Hematopoietic multipotent progenitor cell treated with erythropoietin and hydrocortisone succinate and interleukin-3 and kit ligand, for 17 days (in vitro differentiated cells): ENCODE data around the gene NDUFA13.

Experiments used
- DNase-seq: peaks from one replicate; pipeline ENCODE4 v3.0.0-alpha.2; 2015; ENCODE audit warnings: low spot score

NDUFA13 gene

DNA sequence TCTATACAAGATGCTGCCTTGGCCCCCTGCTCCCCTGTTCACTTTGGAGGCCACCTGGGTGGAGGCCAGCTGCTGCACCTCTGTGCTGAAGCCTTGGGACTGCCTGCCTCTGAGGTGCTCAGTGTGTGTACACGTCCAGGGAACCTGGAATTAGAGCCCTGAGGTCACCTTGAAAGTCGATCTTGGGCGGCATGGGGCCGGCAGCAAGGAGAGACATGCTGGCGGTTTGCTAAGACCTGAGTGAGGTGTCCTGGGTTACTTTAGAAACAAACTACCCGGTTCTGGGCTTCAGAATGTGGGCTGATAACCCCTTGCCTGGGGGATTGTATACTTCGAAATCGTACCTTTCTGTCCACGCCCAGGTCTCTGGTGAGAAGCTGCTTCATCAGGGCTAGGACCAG, 26.2 kb upstream of the NDUFA13 start:
- no peak for DNase-seq

DNA sequence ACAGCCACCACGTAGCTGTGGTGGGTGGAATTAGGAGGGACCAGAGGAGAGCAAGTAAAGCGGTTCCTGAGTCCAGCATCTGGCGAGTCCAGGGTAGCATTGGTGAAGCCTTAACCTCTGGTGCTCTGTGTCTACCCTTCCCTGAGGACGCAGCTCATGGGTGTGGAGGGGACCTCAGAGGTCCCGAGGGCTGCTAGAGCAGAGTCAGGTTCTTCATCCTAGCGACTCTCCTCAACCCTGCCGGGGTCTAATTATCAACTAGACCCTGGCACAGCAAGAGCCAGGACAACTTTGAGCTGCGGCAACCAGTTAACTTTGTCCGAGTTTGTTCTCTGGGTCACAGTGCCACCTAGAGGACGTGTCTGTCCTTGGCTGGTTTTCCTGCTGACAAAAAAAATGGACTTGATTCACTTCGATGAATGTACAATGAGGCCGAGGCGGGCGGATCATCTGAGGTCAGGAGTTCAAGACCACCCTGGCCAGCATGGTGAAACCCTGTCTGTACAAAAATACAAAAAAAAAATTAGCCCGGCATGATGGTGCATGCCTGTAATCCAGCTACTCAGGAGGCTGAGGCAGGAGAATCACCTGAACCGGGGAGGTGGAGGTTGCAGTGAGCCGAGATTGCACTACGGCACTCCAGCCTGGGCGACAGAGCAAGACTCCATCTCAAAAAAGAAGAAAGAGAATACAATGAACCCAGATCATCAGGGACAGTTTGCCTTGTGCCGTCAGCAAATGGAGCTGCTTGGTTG, 25.6 kb upstream of the NDUFA13 start:
- DNase-seq, result peak; percentile 92

DNA sequence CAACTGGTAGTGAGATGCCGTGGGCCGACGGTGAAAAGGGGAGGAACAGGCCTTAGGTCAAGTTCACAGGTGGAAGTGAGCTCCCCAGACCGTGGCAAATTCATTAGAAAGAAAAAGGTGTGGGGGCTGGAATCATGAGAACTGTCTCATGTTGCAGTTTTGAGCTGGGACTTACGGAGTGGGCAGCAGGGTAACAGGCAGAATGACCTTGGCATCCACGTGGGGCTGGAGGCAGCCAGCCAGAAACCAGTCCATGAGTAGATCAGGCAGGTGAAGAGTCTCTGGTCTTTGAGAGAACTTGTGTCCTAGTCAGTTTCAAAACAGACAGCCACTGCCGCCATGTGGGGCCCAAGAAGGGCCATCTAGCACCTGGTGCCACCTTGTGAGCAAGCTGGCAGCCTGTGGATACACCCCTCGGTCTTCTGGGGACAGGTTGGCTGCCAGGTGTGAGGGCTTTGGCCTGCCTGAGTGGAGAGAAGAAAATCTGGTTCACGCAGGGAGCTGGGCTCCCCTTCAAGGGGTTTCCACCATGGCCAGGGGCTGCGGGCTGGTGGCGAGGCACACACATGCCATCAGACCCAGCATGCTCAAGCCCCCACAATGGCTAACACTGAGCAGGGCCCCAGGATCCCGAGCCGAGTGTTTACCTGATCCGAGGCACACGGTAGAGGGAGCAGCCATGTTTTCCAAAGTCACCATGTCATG, 24.6 kb upstream of the NDUFA13 start:
- DNase-seq, result no peak

DNA sequence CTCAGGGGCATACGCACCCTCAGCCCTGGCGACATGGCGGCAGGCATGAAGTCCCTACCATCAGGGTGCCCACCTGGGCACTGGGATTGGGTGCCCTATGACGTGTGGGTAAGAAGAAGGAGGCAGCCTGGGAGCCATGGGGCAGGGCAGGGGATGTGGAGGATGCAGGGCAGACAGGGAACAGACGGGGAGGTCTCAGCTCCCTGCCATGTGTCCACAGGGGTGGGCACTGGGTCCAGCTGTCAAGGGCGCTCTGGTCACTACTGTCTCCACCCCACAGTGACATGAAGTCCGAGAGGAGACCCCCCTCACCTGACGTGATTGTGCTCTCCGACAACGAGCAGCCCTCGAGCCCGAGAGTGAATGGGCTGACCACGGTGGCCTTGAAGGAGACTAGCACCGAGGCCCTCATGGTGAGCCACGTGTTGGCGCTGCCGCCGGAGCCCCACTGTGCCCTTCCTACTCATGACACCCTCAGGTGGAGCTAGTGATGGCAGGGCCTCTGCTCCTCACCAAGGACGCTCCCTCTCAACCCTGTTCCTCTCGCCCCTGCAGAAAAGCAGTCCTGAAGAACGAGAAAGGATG, 23.9 kb upstream of the NDUFA13 start:
- DNase-seq, result no peak

DNA sequence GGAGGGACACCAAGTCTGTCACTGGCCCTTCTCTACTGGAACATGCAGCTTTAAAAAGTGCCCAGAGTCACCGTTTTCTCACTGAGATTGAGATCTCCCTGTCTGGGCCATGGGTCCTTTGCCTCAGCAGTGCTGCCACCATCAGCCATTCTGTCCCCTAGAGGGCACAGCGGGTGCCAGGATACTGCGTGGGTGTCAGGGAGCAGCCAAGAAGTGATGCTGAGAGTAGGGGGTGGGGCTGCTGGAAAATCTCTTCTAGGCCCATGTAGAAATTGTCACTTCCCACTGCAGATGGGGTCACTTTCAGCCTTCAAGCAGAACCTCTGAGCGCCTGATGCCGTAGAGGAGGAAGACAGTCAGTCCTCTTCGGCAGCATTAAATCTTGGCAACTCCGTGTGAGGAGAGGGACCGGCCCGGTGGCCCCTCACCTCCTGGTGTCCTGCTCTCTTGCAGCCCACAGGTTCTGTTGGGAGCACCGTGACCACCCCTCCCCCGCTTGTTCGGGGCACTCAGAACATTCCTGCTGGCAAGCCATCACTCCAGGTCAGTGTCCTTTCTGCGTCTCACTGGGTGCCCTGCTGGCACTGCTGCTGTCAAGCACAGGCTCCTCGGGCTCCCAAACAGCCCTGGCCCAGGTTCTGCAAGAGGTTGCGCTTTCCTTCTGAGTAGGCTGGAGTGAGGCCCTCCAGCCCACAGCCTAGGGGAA, 22.0 kb upstream of the NDUFA13 start:
- no peak for DNase-seq

DNA sequence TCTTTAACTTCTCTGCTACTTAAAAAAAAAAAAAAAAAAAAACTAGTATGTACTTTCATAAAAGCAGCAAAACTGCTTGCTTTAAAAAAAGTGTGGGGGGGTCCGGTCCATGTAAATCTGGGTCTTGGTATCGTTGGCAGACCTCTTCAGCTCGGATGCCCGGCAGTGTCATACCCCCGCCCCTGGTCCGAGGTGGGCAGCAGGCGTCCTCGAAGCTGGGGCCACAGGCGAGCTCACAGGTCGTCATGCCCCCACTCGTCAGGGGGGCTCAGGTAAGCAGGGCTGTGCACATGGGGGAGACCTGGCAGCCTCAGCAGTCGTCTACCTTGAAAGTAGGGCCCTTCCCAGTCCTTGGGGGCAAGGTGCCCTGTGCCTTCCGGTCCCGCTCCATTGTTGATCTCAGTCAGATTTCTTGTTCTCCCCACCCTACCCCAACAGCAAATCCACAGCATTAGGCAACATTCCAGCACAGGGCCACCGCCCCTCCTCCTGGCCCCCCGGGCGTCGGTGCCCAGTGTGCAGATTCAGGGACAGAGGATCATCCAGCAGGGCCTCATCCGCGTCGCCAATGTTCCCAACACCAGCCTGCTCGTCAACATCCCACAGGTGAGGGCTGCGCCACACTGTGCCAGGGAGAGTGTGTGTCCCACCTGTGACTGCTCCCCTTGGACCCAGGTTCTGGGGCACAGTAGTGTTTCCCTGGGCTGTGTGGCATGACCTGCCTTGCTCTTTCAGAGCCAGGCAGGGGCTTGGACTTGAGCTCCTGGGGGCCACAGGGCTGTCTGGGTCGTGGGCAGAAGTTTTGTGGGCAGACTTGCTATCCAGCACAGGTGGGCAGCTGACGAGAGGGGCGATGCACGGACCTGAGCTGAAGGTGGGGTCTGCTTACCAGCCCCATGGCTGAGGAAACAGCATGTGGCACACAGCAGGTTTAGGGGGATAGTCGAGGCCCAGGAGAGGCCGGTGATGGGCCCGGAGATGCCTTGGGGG, 20.1 kb upstream of the NDUFA13 start:
- DNase-seq, result no peak

DNA sequence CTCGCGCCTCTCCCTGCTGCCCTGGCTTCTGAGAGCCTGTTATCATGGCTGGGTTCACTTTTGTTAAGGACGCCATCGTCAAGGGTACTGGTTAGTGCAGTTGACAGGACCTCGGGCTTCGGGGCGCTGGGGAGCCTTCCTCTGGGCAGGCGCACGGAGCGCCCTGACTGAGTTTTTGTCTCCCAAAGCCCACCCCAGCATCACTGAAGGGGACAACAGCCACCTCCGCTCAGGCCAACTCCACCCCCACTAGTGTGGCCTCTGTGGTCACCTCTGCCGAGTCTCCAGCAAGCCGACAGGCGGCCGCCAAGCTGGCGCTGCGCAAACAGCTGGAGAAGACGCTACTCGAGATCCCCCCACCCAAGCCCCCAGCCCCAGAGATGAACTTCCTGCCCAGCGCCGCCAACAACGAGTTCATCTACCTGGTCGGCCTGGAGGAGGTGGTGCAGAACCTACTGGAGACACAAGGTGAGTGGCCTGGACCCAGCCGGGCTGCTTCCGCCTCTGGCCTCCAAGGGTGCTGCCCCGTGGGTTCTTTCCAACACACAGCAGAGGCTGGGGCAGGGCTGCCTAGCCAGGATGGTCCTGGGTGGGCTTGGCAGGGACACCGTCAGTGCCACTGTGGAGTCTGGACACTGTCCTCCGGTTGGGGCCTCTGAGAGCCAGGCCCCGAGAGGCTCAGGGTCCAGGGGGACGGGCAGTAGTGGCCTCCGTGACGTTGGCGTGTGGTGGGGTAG, 17.6 kb upstream of the NDUFA13 start:
- DNase-seq, result no peak

DNA sequence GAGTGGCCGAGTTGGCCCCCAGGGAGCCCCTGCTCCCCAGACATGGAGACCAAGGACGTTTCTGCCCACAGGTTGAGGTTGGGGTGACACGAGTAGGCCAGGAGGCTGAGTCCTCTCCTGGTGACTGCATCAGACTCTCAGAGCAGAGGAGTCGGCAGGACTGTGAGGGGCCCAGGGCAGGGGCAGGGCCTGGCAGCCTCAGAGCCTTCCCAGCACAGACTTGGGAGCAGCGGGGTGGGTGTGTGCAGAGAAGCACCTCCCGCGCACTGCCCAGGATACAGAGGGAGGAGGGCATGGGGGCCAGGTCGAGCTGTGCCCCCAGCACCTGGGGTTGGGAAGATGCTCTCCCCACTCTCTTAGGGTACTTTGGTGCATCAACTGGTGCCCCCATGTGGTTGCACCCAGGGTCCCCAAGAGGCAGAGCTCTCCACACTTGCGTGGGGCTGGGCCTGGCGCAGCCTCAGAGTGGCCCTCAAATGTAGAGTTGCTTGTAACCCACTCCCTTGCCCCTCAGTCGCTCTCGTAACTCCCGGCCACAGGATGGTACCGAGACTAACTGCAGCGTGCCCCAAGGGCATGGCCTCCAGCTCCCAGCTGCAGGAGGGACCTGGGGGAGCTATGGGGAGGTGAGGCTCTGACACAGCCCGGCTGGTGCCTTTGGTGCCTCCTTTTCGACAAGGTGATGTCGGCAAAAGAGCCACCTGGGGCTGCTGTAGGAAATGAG, 16.6 kb upstream of the NDUFA13 start:
- no peak for DNase-seq

DNA sequence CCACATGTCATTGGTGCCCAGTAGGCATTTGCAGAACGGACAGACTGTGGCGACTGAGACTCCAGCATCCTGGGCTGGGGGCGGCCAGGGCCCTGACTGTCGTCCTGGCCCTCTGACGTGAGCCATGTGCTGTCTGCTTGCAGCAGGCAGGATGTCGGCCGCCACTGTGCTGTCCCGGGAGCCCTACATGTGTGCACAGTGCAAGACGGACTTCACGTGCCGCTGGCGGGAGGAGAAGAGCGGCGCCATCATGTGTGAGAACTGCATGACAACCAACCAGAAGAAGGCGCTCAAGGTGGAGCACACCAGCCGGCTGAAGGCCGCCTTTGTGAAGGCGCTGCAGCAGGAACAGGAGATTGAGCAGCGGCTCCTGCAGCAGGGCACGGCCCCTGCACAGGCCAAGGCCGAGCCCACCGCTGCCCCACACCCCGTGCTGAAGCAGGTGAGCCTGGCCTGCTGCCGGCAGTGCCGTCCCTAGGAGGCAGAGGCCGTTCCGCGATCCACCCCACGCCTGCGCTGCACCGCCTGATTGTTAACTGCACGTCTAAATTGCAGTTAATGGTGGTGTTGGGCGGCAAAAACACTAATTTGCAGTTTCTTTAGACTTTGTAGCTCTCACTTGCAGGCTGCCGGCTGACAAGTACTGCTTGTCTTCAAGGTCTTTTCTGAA, 14.9 kb upstream of the NDUFA13 start:
- no peak for DNase-seq

DNA sequence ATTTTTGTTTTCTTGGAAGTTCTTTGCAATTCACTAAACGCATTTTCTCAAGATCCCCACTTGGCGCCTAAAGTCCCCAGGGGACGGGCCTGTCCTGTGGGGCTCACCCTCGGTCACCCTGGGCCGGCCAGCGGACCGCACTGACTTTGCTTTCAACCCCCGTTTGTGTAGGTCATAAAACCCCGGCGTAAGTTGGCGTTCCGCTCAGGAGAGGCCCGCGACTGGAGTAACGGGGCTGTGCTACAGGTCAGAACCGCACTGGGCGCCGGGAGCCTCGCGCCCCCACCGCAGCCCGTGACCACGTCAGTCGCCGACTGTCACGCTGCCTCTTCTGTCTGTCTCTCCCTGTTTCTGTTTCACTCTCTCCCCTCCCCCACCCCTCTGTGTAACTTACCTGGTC, 14.2 kb upstream of the NDUFA13 start:
- no peak for DNase-seq

DNA sequence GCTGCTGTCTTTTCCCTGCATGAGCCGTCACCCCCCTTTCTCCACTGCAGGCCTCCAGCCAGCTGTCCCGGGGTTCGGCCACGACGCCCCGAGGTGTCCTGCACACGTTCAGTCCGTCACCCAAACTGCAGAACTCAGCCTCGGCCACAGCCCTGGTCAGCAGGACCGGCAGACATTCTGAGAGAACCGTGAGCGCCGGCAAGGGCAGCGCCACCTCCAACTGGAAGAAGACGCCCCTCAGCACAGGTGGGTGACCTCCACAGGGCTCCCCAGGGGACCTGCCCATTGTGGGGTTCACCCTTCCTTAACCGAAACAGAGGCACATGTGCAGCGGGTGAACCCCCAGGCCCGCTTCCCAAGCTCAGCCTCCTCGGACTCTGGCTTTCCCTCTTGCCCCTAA, 13.7 kb upstream of the NDUFA13 start:
- DNase-seq, result no peak

DNA sequence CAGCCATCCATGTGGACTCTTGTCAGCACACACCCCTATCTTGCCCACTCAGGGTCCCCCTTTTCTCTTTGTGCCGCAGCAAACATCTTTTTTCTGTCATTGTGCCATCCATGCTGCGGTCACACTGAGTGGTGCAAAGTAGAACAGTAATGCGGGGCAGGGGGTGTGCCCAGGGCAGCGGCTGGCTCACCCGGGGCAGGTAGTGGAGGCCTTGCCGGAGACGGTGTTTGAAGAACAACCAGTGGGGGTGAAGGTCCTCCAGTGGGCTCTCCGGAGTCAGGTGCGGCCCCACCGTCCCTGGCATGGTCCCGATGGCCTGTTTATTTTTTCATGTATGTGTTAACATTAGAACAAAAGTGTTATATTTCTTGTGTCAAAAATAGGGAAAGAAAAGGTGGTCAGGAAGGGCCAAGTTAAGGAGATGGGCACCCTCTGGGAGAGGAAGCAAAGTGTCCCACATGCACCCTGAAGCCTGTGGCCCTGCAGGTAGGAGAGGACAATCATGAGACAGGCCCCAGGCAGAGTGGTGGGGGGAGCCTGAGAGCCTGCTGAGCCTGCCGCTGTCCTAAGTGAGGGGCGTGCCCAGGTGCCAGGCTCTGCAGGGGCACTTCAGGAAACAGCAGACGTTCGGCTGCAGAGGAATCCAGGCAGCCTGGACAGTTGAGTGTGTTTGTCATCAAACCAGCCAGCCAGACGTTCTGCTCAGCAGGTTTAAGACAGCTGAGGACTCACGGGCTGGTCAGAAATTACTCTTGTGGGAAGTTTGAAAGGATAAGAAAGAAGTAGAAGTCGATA, 13.0 kb upstream of the NDUFA13 start:
- DNase-seq, result no peak

DNA sequence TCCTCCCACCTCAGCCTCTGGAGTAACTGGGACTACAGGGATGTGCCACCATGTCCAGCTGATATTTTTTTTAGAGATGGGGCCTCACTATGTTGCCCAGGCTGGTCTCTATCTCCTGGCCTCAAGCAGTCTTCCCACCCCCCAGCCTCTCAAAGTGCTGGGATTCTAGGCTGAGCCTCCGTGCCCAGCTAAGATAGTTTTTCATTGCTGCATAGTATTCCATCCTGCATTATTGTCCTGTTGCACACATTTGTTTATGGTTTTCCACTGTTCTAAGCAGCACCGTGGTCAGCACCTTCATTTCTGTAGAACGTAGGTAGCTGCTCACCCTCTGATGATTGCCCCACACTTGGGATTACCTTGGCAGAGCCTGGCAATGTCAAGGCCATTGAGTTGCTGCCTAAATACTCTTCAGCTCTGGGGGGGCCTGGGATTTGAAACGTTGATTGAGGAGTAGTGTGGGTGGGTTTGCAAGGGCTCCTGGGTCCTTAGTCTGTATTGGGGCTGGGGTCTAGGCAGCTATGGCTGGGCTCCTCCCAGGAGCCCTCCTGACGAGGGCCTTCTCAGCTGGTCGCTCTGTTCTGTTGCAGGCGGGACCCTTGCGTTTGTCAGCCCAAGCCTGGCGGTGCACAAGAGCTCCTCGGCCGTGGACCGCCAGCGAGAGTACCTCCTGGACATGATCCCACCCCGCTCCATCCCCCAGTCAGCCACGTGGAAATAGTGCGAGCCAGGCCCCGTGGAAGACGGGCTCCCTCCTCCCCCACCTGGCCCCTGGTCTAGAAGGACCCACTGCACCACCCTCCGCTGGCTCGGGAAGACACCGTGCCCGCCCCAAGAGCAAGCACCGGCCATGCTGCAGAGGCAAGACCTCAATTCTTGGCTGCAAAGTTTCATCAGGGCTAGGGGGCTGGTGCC, 11.0 kb upstream of the NDUFA13 start:
- DNase-seq, result no peak

DNA sequence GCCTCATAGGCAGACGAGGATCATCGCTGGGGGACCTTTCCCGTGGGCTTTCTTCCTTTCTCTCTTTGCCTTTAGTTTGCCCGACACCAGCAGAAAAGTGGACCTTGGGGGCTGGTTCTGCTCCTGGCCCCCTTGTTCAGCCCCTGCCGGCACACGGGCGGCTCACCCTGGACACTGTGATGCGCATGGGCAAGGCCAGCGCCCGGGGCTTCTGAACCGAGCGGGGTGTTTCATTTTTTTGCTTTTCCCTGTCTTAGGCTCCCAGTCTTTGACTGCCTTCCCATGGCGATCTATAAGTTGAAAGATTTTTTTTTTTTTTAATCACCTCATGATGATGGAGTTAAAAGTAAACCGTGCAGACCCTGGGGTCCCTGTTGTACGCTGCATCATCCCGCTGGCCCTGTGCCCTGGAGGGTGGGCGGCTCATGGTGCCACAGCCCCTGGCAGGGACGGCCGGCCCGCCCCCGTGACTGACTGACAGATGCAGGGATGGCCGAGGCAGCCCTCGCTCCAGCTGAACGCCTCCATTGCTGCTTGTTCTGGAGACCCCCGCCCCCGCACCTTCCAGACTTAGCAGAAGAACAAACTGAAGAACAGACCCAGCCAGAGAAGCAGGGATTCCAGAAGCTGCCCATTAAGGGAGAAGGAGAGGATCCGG, 10.2 kb upstream of the NDUFA13 start:
- no peak for DNase-seq

DNA sequence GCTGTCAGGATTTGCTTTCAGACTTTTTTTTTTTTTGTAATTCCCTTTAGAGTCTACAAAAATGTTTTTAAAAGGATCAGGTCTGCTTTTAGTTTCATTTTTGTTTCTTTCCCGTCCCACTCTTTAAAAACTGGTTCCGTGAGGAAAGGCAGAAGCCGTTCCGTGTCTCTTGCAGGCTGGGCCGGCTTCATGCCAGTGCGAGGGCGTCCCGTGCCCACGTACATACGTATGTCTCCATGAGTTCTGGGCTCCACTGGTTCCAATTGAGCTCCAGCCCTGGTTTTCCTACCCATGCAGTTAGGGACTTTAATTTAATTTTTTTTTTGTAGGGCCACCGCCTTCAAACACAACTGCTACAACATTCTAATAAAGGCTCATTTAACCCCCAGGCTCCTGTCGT, 9.4 kb upstream of the NDUFA13 start:
- DNase-seq, result no peak

DNA sequence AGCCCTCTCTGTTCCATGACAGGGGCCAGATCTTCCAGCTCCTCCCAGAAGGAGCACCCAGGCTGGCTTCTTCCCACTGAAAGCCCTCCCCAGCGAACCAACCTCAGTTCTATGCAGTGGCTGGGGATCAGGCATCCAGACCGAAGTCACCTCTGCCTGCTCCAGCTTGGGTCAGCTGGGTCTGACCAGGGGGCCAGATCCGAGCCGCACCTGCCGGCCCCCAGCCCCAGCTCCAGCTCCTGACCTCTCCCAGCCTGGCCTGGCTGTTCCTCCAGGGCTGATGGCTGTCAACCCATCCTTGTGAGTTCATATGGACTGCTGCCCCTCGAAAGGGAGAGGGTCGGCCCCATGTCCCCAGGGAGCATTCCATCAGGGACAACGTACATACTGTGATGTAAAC, 8.7 kb upstream of the NDUFA13 start:
- no peak for DNase-seq

DNA sequence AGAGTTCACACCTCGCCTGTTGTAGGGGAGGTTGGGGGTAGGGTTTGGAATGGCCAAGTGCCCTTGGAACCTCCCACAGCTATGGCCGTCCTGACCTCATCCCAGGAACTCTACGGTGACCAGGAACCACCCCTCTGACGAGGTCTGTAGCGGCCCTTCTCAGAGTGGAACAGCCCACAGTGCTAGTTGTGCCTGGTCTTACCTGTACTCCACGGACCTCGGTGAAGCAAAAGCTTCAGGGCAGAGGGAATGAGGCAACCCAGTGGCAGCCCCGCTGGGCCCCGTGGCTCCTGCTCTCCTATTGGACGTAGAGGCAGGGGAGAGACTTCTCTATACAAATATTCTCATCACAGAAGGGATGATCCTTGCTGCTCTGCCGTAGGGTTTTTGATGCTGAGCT, 7.8 kb upstream of the NDUFA13 start:
- no peak for DNase-seq
